ENCODE data around the gene ADM2. TPM values are rescaled to one million over a fixed set of nuclear protein-coding genes. Genes with fewer than 3 reads are reported as not detected.
"Not testable (repeated sequence)": the region's sequence is repeated elsewhere in the genome, so short reads cannot be mapped to it uniquely, and the experiment has no call there.

ADM2 gene
- not detected in 2 replicates for total RNA-seq (2014; rRNA removed; shearing (Covaris generic))

GRCh38 chr22:50481440-50482106, at the start of gene ADM2:
ADM2 (plus strand) TSS chr22:50481543; CDS start chr22:50481848, 305 bp downstream.
- Histone ChIP-seq H3K27ac (no peak within 1 kb of the TSS), H3K27me3 (peaks cover 11% of the 10 kb centered on the region; the same call in 1 of the 2 replicates)

GRCh38 chr22:50432131-50432876, 49.0 kb upstream of the ADM2 start:
- no peaks in the 10 kb centered on the region for H3K27me3 ChIP-seq
- no peak for DNase-seq
- no peak overlapping the region for H3K27ac ChIP-seq
- no peak overlapping the region for H3K4me3 ChIP-seq
- H3K36me3 ChIP-seq, result peaks cover 60% of the 10 kb centered on the region
- no peaks in the 10 kb centered on the region for H3K9me3 ChIP-seq (replicated peaks)
- no peaks in the 10 kb centered on the region for H3K4me1 ChIP-seq

More at GRCh38 chr22:50481440-50482106, at the start of gene ADM2:
- Histone ChIP-seq H3K36me3 (no peaks in the 10 kb centered on the region), H3K4me1 (peaks cover 10% of the 10 kb centered on the region), H3K4me3 (no peak within 1 kb of the TSS), H3K9me3 (replicated peaks) (no peaks in the 10 kb centered on the region)
- no peak for DNase-seq

- H3K27me3 ChIP-seq; H3K4me3 ChIP-seq; H3K4me1 ChIP-seq; DNase-seq; H3K9me3 ChIP-seq (replicated peaks); H3K27ac ChIP-seq: not testable (repeated sequence)
- H3K36me3 ChIP-seq, result peaks cover 54% of the 10 kb centered on the region
Measured at GRCh38 chr22:50432877-50433510, 48.3 kb upstream of the ADM2 start.

- H3K4me3 ChIP-seq, result no peak overlapping the region
- H3K4me1 ChIP-seq, result peaks cover 3% of the 10 kb centered on the region; the same call in 1 of the 2 replicates
- H3K9me3 ChIP-seq (replicated peaks), result no peaks in the 10 kb centered on the region
- no peak overlapping the region for H3K27ac ChIP-seq
- no peak for DNase-seq
- H3K27me3 ChIP-seq, result no peaks in the 10 kb centered on the region
- H3K36me3 ChIP-seq, result peaks cover 53% of the 10 kb centered on the region
Measured at GRCh38 chr22:50434849-50435248, 46.5 kb upstream of the ADM2 start.

GRCh38 chr22:50435291-50436014, 45.9 kb upstream of the ADM2 start:
- H3K4me1 ChIP-seq, result peaks cover 3% of the 10 kb centered on the region; the same call in 1 of the 2 replicates
- DNase-seq, result no peak
- H3K9me3 ChIP-seq (replicated peaks), result no peaks in the 10 kb centered on the region
- no peak overlapping the region for H3K27ac ChIP-seq
- H3K4me3 ChIP-seq, result no peak overlapping the region
- H3K27me3 ChIP-seq, result no peaks in the 10 kb centered on the region
- H3K36me3 ChIP-seq, result peaks cover 51% of the 10 kb centered on the region

- Histone ChIP-seq H3K4me1 (peaks cover 3% of the 10 kb centered on the region; the same call in 1 of the 2 replicates), H3K27ac (no peak overlapping the region), H3K4me3 (no peak overlapping the region), H3K36me3 (peaks cover 52% of the 10 kb centered on the region), H3K27me3 (no peaks in the 10 kb centered on the region), H3K9me3 (replicated peaks) (no peaks in the 10 kb centered on the region)
- no peak for DNase-seq
Measured at GRCh38 chr22:50436015-50436830, 45.1 kb upstream of the ADM2 start.

GRCh38 chr22:50436841-50437341, 44.5 kb upstream of the ADM2 start:
- H3K4me3 ChIP-seq, result no peak overlapping the region
- peaks cover 49% of the 10 kb centered on the region for H3K36me3 ChIP-seq
- peaks cover 3% of the 10 kb centered on the region; the same call in 1 of the 2 replicates for H3K4me1 ChIP-seq
- H3K27ac ChIP-seq, result no peak overlapping the region
- peak in 1 of 2 experiments; percentile 15 for DNase-seq
- H3K27me3 ChIP-seq, result no peaks in the 10 kb centered on the region
- H3K9me3 ChIP-seq (replicated peaks), result no peaks in the 10 kb centered on the region

GRCh38 chr22:50437511-50438304, 43.6 kb upstream of the ADM2 start:
- Histone ChIP-seq H3K27ac (no peak overlapping the region), H3K36me3 (peaks cover 46% of the 10 kb centered on the region), H3K4me1 (peaks cover 3% of the 10 kb centered on the region; the same call in 1 of the 2 replicates), H3K9me3 (replicated peaks) (no peaks in the 10 kb centered on the region), H3K4me3 (no peak overlapping the region), H3K27me3 (no peaks in the 10 kb centered on the region)
- peak in 1 of 2 experiments; percentile 9 for DNase-seq

GRCh38 chr22:50438305-50439275, 42.8 kb upstream of the ADM2 start:
- H3K27me3 ChIP-seq, result no peaks in the 10 kb centered on the region
- peaks cover 49% of the 10 kb centered on the region for H3K36me3 ChIP-seq
- H3K4me3 ChIP-seq, result no peak overlapping the region
- peaks cover 3% of the 10 kb centered on the region; the same call in 1 of the 2 replicates for H3K4me1 ChIP-seq
- peak; percentile 50 to 56 for DNase-seq
- H3K27ac ChIP-seq, result no peak overlapping the region
- H3K9me3 ChIP-seq (replicated peaks), result no peaks in the 10 kb centered on the region

- Histone ChIP-seq H3K27ac (no peak overlapping the region), H3K27me3 (no peaks in the 10 kb centered on the region), H3K4me1 (peaks cover 3% of the 10 kb centered on the region; the same call in 1 of the 2 replicates), H3K4me3 (no peak overlapping the region), H3K36me3 (peaks cover 53% of the 10 kb centered on the region), H3K9me3 (replicated peaks) (no peaks in the 10 kb centered on the region)
- DNase-seq, result no peak
Measured at GRCh38 chr22:50439314-50439870, 42.0 kb upstream of the ADM2 start.

- Histone ChIP-seq H3K4me3 (no peak overlapping the region), H3K36me3 (peaks cover 56% of the 10 kb centered on the region)
Measured at GRCh38 chr22:50439871-50440331, 41.4 kb upstream of the ADM2 start.

More at GRCh38 chr22:50439871-50440331, 41.4 kb upstream of the ADM2 start:
- Histone ChIP-seq H3K27ac (no peak overlapping the region), H3K4me1 (peaks cover 3% of the 10 kb centered on the region; the same call in 1 of the 2 replicates), H3K27me3 (no peaks in the 10 kb centered on the region), H3K9me3 (replicated peaks) (no peaks in the 10 kb centered on the region)
- DNase-seq, result no peak
